H1 (cell line): ENCODE results near the gene HS3ST1. TPM values are rescaled to one million over a fixed set of nuclear protein-coding genes. Genes with fewer than 3 reads are reported as not detected.

ENCODE experiments used
- CTCF ChIA-PET: fragments of 300-600 bp; sonication (Branson Sonifier 250); formaldehyde crosslinking; loops from one replicate; lab custom pipeline; 2021; ENCODE audit not compliant: partially characterized antibody; lab: Charles Lee
- POLR2A ChIA-PET: fragments of 300-600 bp; sonication (Branson Sonifier 250); formaldehyde crosslinking; loops from one replicate; lab custom pipeline; 2021; ENCODE audit warnings: inconsistent platforms; ENCODE audit not compliant: partially characterized antibody; lab: Charles Lee
- DNase-seq, 2 experiments: peaks; one replicate each; pipeline versions ENCODE4 v3.0.0 to v3.0.0-alpha.2; 2010 to 2022; ENCODE audit warnings: low spot score in 2 of 2, low read depth in 1 of 2, mixed read lengths in 1 of 2
- FAIRE-seq: peaks from 2 replicates; lab custom pipeline; 2011; peaks lifted over from hg19 to GRCh38; lab: Jason Lieb, UNC
- H2AFZ ChIP-seq: 2 replicates; pipeline ENCODE4 v1.8.1; 2012; ENCODE audit warnings: low read length, inconsistent platforms
- H2AK5ac ChIP-seq: 2 replicates; pipeline ENCODE4 v1.6.1; 2013; ENCODE audit warnings: low read depth, low read length
- H2BK120ac ChIP-seq: replicated peaks from 2 replicates; pipeline ENCODE3; 2013; ENCODE audit warnings: low read depth, low read length, inconsistent platforms
- H2BK12ac ChIP-seq: 2 replicates; pipeline ENCODE4 v1.6.1; 2013; ENCODE audit warnings: low read depth, low read length
- H2BK15ac ChIP-seq: 2 replicates; pipeline ENCODE4 v1.6.1; 2013; ENCODE audit warnings: low read length
- H2BK20ac ChIP-seq: 2 replicates; pipeline ENCODE4 v1.6.1; 2013; ENCODE audit warnings: low read length
- H2BK5ac ChIP-seq: 2 replicates; pipeline ENCODE4 v1.6.1; 2013; ENCODE audit warnings: low read depth, low read length
- H3K14ac ChIP-seq: 2 replicates; pipeline ENCODE4 v1.6.1; 2013; ENCODE audit warnings: inconsistent platforms; ENCODE audit not compliant: insufficient read length
- H3K18ac ChIP-seq: 2 replicates; pipeline ENCODE4 v1.6.1; 2013; ENCODE audit warnings: low read length; ENCODE audit errors: extremely low read depth
- H3K23ac ChIP-seq: 2 replicates; pipeline ENCODE4 v1.6.1; 2013; ENCODE audit warnings: inconsistent platforms; ENCODE audit not compliant: insufficient read length
- H3K23me2 ChIP-seq: 2 replicates; pipeline ENCODE4 v1.6.1; 2013; ENCODE audit warnings: low read depth, low read length
- H3K27ac ChIP-seq: 2 replicates; pipeline ENCODE4 v1.6.1; 2011; ENCODE audit warnings: low read depth, low read length, inconsistent platforms
- H3K27me3 ChIP-seq, 4 experiments: replicated peaks in 1 of 4; 1 replicate in 1 of 4; 2 replicates in 3 of 4; pipeline versions ENCODE4 v1.6.1 to v1.8.1; 2011 to 2013; ENCODE audit warnings: low read length in 3 of 4, mild to moderate bottlenecking in 3 of 4, inconsistent platforms in 2 of 4, mixed read lengths in 2 of 4, moderate library complexity in 1 of 4; ENCODE audit not compliant: control insufficient read depth in 3 of 4, insufficient read depth in 3 of 4; ENCODE audit errors: extremely low read depth in 1 of 4
- H3K36me3 ChIP-seq, 4 experiments: 2 replicates each; pipeline versions ENCODE4 v1.6.1 to v1.8.1; 2011 to 2013; ENCODE audit warnings: mild to moderate bottlenecking in 4 of 4, low read length in 3 of 4, moderate library complexity in 2 of 4, control low read depth in 1 of 4, inconsistent platforms in 1 of 4; ENCODE audit not compliant: insufficient read depth in 4 of 4, control insufficient read depth in 2 of 4
- H3K4ac ChIP-seq: replicated peaks from 2 replicates; pipeline ENCODE3; 2013; ENCODE audit warnings: low read length, low read depth, mixed read lengths, inconsistent platforms; ENCODE audit not compliant: insufficient read length
- H3K4me1 ChIP-seq, 4 experiments: replicated peaks in 1 of 4; 1 replicate in 1 of 4; 2 replicates in 3 of 4; pipeline versions ENCODE4 v1.6.1 to v1.8.1; 2011 to 2013; ENCODE audit warnings: low read length in 3 of 4, inconsistent platforms in 2 of 4, mixed read lengths in 1 of 4; ENCODE audit not compliant: insufficient read depth in 4 of 4, control insufficient read depth in 3 of 4
- H3K4me2 ChIP-seq, 2 experiments: 2 replicates each; pipeline versions ENCODE4 v1.6.1 to v1.8.1; 2011 to 2013; ENCODE audit warnings: low read depth in 2 of 2, low read length in 2 of 2, control low read depth in 1 of 2, inconsistent platforms in 1 of 2, mild to moderate bottlenecking in 1 of 2; ENCODE audit not compliant: insufficient read depth in 1 of 2
- H3K4me3 ChIP-seq, 4 experiments: fragments of 200-600, 300-600 bp in 1 of 4; sonication (generic), shearing (Covaris generic), sonication (Bioruptor Twin) in 1 of 4; 2 replicates each; pipeline versions ENCODE4 v1.5.1 to v1.8.1; 2011 to 2016; ENCODE audit warnings: low read length in 4 of 4, low read depth in 3 of 4, control low read depth in 2 of 4, inconsistent platforms in 2 of 4, mild to moderate bottlenecking in 2 of 4, mixed read lengths in 1 of 4, moderate library complexity in 1 of 4; ENCODE audit not compliant: insufficient read depth in 2 of 4; ENCODE audit errors: extremely low read depth in 1 of 4
- H3K56ac ChIP-seq: replicated peaks from 2 replicates; pipeline ENCODE3; 2013; ENCODE audit warnings: low read depth, mild to moderate bottlenecking, mixed read lengths, low read length, inconsistent platforms; ENCODE audit not compliant: insufficient read length
- H3K79me1 ChIP-seq: 2 replicates; pipeline ENCODE4 v1.6.1; 2013; ENCODE audit warnings: low read depth, low read length, control low read depth
- H3K79me2 ChIP-seq, 2 experiments: 2 replicates each; pipeline versions ENCODE4 v1.6.1 to v1.8.1; 2012 to 2013; ENCODE audit warnings: low read length in 2 of 2, mild to moderate bottlenecking in 2 of 2, inconsistent platforms in 1 of 2; ENCODE audit not compliant: insufficient read depth in 2 of 2, control insufficient read depth in 1 of 2
- H3K9ac ChIP-seq, 4 experiments: replicated peaks in 1 of 4; 1 replicate in 1 of 4; 2 replicates in 3 of 4; pipeline versions ENCODE4 v1.6.1 to v1.8.1; 2011 to 2013; ENCODE audit warnings: low read depth in 3 of 4, low read length in 3 of 4, control low read depth in 2 of 4, mild to moderate bottlenecking in 2 of 4, moderate library complexity in 2 of 4, inconsistent platforms in 1 of 4; ENCODE audit errors: extremely low read depth in 1 of 4
- H3K9me3 ChIP-seq, 2 experiments: 2 replicates each; pipeline versions ENCODE4 v1.6.1 to v1.8.1; 2012 to 2013; ENCODE audit warnings: mild to moderate bottlenecking in 2 of 2, moderate library complexity in 2 of 2, control low read depth in 1 of 2, inconsistent platforms in 1 of 2, low read depth in 1 of 2, low read length in 1 of 2, mixed read lengths in 1 of 2; ENCODE audit not compliant: insufficient read depth in 2 of 2
- H4K20me1 ChIP-seq, 2 experiments: replicated peaks in 1 of 2; 2 replicates each; pipeline versions ENCODE3 to v1.8.1; 2011 to 2013; ENCODE audit warnings: inconsistent platforms in 2 of 2, low read length in 2 of 2, mild to moderate bottlenecking in 1 of 2; ENCODE audit not compliant: insufficient read depth in 2 of 2, control insufficient read depth in 1 of 2
- H4K5ac ChIP-seq: 2 replicates; pipeline ENCODE4 v1.6.1; 2013; ENCODE audit warnings: low read length, low read depth, mixed read lengths, inconsistent platforms; ENCODE audit not compliant: insufficient read length
- H4K8ac ChIP-seq: 2 replicates; pipeline ENCODE4 v1.8.0; 2013; ENCODE audit warnings: mild to moderate bottlenecking, moderate library complexity, low read length, inconsistent platforms; ENCODE audit not compliant: insufficient read depth; ENCODE audit errors: extremely low read depth
- H4K91ac ChIP-seq: replicated peaks from 2 replicates; pipeline ENCODE3; 2013; ENCODE audit warnings: low read length, mixed read lengths, inconsistent platforms; ENCODE audit not compliant: insufficient read length
- BCL11A ChIP-seq, 2 experiments: IDR thresholded peaks; one replicate each; pipeline ENCODE4 v1.6.1; 2011; ENCODE audit warnings: low read depth in 2 of 2, low read length in 2 of 2, mild to moderate bottlenecking in 2 of 2
- CBX8 ChIP-seq: fragments of 300-800, 300-1000 bp; sonication (generic); IDR thresholded peaks from 2 replicates; pipeline ENCODE4 v1.7.1; 2016; ENCODE audit warnings: low read depth, low read length, borderline replicate concordance
- CREB1 ChIP-seq: IDR thresholded peaks from 2 replicates; pipeline ENCODE4 v1.6.1; 2012; ENCODE audit warnings: inconsistent platforms
- EZH2 ChIP-seq: fragments of 200-600 bp; sonication (generic); IDR thresholded peaks from 2 replicates; pipeline ENCODE4 v1.7.1; 2012; ENCODE audit warnings: low read depth, mild to moderate bottlenecking, moderate library complexity, low read length, inconsistent platforms; ENCODE audit not compliant: severe bottlenecking
- GABPA ChIP-seq: IDR thresholded peaks from 2 replicates; pipeline ENCODE4 v1.6.1; 2011; ENCODE audit warnings: mild to moderate bottlenecking, low read length, moderate library complexity, borderline replicate concordance; ENCODE audit not compliant: insufficient read depth
- GTF2F1 ChIP-seq: IDR thresholded peaks from 2 replicates; pipeline ENCODE4 v1.6.1; 2012; ENCODE audit warnings: low read depth, low read length, improper control_type of control experiment, borderline replicate concordance
- KDM1A ChIP-seq: fragments of 200-600, 300-600 bp; sonication (generic); IDR thresholded peaks from 2 replicates; pipeline ENCODE4 v1.7.1; 2016; ENCODE audit warnings: mild to moderate bottlenecking, low read length, borderline replicate concordance
- MAFK ChIP-seq: IDR thresholded peaks from 2 replicates; pipeline ENCODE4 v1.6.1; 2012; ENCODE audit warnings: low read depth, mild to moderate bottlenecking, improper control_type of control experiment, low read length
- RNF2 ChIP-seq: fragments of 200-900, 300-1000 bp; sonication (generic); IDR thresholded peaks from 2 replicates; pipeline ENCODE4 v1.7.1; 2016; ENCODE audit warnings: borderline replicate concordance, low read depth, mild to moderate bottlenecking, antibody characterized with exemption, low read length; ENCODE audit not compliant: poor library complexity, severe bottlenecking; ENCODE audit errors: missing control alignments
- SAP30 ChIP-seq: fragments of 300-600 bp; sonication (generic); IDR thresholded peaks from 2 replicates; pipeline ENCODE4 v1.7.1; 2012; ENCODE audit warnings: low read length, moderate library complexity, mild to moderate bottlenecking, inconsistent platforms; ENCODE audit not compliant: insufficient read depth, insufficient replicate concordance
- SIX5 ChIP-seq: IDR thresholded peaks from 2 replicates; pipeline ENCODE4 v1.6.1; 2011; ENCODE audit warnings: mild to moderate bottlenecking, low read depth, low read length
- TCF12 ChIP-seq: IDR thresholded peaks from 2 replicates; pipeline ENCODE4 v1.6.1; 2011; ENCODE audit warnings: low read depth, mild to moderate bottlenecking, low read length
- polyA plus RNA-seq, 7 experiments: library from polyadenylated mRNA; depleted of rRNA in 3 of 7; stranded (reverse) in 5 of 7; unstranded in 2 of 7; fragments of >200 nt in 5 of 7; fragments of 200-250 nt in 2 of 7; gene quantifications; 1 replicate in 5 of 7; 2 replicates in 1 of 7; 4 replicates in 1 of 7; pipeline versions ENCODE4 v1.2.1 to v1.2.3, GENCODE V29; 2011 to 2013; ENCODE audit warnings: missing spikeins in 2 of 7, mixed read lengths in 2 of 7
- total RNA-seq: library from RNA; stranded (reverse); fragmentation: NEBNext Ultra II Directional; extraction: Animal tissue kit (Norgen Biotek cat#: 25700); gene quantifications from 2 replicates; pipeline ENCODE4 v1.2.1, GENCODE V29; 2021
- TF ChIP-seq, protein P1 (sequence below): IDR thresholded peaks from 2 replicates; pipeline ENCODE4 v1.6.1; 2012; ENCODE audit warnings: low read length, inconsistent platforms

HS3ST1 gene
- total and polyA plus RNA-seq, 2 of the 8 experiments (the other 6 are each of a cell fraction or from before 2014, with no cell fraction given), result 0.50 to 1.5 TPM

DNA sequence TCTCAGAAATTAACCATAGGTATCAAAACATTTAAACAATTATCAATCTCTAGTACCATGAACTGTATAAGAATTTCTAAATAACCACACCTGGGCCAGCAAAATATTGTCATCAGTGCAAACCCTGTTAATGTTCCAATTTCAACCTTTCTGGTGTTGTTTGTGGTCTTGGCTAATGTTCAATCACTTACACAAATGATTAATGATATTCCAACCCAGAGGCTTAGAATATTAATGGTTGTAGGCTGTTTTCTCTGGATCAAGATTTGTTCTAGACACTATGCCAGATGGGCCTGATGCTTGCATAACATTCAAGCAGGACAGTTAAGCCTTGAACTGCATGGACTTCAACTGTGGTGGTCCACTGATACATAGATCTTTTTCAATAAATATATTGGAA is 69.1 kb downstream of the HS3ST1 start:
- H3K36me3 ChIP-seq, result no peaks in the 10 kb centered on the region
- no peaks in the 10 kb centered on the region for H3K79me1 ChIP-seq
- TF ChIP-seq CREB1 (no peak), GABPA (no peak), MAFK (no peak), RNF2 (no peak), CBX8 (no peak), SIX5 (no peak), BCL11A (IDR thresholded peaks at IDR 0.05; ENCODE audit: low read depth in 2 of 2, low read length in 2 of 2) (no peak), TCF12 (no peak), SAP30 (no peak), KDM1A (no peak), GTF2F1 (no peak), EZH2 (no peak)
- TF ChIP-seq, protein P1, sequence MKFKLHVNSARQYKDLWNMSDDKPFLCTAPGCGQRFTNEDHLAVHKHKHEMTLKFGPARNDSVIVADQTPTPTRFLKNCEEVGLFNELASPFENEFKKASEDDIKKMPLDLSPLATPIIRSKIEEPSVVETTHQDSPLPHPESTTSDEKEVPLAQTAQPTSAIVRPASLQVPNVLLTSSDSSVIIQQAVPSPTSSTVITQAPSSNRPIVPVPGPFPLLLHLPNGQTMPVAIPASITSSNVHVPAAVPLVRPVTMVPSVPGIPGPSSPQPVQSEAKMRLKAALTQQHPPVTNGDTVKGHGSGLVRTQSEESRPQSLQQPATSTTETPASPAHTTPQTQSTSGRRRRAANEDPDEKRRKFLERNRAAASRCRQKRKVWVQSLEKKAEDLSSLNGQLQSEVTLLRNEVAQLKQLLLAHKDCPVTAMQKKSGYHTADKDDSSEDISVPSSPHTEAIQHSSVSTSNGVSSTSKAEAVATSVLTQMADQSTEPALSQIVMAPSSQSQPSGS, result no peak
- DNase-seq (no peak), FAIRE-seq (no peak)
- no peak overlapping the region for H3K4ac ChIP-seq
- H3K79me2 ChIP-seq, result no peaks in the 10 kb centered on the region
- ChIA-PET POLR2A (no interaction called here), CTCF (no interaction called here)
- H3K4me3 ChIP-seq, result no peak overlapping the region
- H4K5ac ChIP-seq, result no peak overlapping the region
- H3K23me2 ChIP-seq, result no peaks in the 10 kb centered on the region
- no peak overlapping the region for H3K27ac ChIP-seq
- H4K8ac ChIP-seq, result no peak overlapping the region
- H3K4me1 ChIP-seq, result no peaks in the 10 kb centered on the region
- no peaks in the 10 kb centered on the region for H4K20me1 ChIP-seq
- H3K56ac ChIP-seq, result no peak overlapping the region
- no peak overlapping the region for H3K9ac ChIP-seq
- H4K91ac ChIP-seq, result no peak overlapping the region
- no peak overlapping the region for H3K4me2 ChIP-seq
- H2BK15ac ChIP-seq, result no peak overlapping the region
- H3K27me3 ChIP-seq, result no peaks in the 10 kb centered on the region
- H2AK5ac ChIP-seq, result no peak overlapping the region
- no peak overlapping the region for H3K23ac ChIP-seq
- H2BK120ac ChIP-seq, result no peak overlapping the region
- no peak overlapping the region for H2BK5ac ChIP-seq
- H2AFZ ChIP-seq, result no peak overlapping the region
- H3K9me3 ChIP-seq, result no peaks in the 10 kb centered on the region
- H2BK20ac ChIP-seq, result no peak overlapping the region
- no peak overlapping the region for H3K14ac ChIP-seq
- no peak overlapping the region for H3K18ac ChIP-seq
- H2BK12ac ChIP-seq, result no peak overlapping the region
